Epithelial cell of proximal tubule (primary cell): Measurements from ENCODE around the gene PPFIA4. TPM values are rescaled to one million over a fixed set of nuclear protein-coding genes. Genes with fewer than 3 reads are reported as not detected.

Source experiments
- DNase-seq: peaks from one replicate; pipeline ENCODE4 v3.0.0-alpha.2; 2011; ENCODE audit warnings: low read depth
- H3K4me3 ChIP-seq: 2 replicates; pipeline ENCODE4 v1.5.1; 2011; ENCODE audit warnings: low read depth, mild to moderate bottlenecking, low read length
- total RNA-seq: library from RNA; depleted of rRNA; stranded (reverse); fragments of >200 nt; gene quantifications from 2 replicates; pipeline ENCODE4 v1.2.3, GENCODE V29; 2015
- TF ChIP-seq, protein P1 (sequence below): conservative IDR thresholded peaks from 2 replicates; pipeline ENCODE4 v1.5.1; 2012; ENCODE audit warnings: low read depth, mild to moderate bottlenecking, low read length

The PPFIA4 gene
- total RNA-seq, 1 donor from 2014 or later, result 11.6 TPM

DNA sequence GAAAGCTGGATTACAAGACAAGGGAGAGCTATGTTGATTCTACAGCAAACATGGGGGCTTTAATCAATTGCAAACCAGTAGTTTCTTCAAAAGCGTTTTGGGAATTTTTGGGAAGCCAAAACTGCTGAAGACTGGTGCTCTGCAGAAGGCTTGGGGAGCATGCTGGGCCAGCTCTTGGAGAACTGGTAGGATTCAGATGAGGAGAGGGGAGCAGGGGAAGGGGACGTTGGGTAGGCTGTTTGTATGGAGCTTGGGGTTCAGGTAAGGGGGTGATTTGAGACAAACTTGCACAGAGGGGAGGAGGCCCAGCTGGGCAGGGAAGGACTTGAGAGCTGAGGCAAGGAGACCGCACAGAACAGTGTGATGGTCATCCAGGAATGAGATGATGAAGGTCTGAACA, 62.1 kb downstream of the PPFIA4 start:
- H3K4me3 ChIP-seq, result no peak overlapping the region
- DNase-seq, result no peak
- TF ChIP-seq, protein P1, sequence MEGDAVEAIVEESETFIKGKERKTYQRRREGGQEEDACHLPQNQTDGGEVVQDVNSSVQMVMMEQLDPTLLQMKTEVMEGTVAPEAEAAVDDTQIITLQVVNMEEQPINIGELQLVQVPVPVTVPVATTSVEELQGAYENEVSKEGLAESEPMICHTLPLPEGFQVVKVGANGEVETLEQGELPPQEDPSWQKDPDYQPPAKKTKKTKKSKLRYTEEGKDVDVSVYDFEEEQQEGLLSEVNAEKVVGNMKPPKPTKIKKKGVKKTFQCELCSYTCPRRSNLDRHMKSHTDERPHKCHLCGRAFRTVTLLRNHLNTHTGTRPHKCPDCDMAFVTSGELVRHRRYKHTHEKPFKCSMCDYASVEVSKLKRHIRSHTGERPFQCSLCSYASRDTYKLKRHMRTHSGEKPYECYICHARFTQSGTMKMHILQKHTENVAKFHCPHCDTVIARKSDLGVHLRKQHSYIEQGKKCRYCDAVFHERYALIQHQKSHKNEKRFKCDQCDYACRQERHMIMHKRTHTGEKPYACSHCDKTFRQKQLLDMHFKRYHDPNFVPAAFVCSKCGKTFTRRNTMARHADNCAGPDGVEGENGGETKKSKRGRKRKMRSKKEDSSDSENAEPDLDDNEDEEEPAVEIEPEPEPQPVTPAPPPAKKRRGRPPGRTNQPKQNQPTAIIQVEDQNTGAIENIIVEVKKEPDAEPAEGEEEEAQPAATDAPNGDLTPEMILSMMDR, result no peak

DNA sequence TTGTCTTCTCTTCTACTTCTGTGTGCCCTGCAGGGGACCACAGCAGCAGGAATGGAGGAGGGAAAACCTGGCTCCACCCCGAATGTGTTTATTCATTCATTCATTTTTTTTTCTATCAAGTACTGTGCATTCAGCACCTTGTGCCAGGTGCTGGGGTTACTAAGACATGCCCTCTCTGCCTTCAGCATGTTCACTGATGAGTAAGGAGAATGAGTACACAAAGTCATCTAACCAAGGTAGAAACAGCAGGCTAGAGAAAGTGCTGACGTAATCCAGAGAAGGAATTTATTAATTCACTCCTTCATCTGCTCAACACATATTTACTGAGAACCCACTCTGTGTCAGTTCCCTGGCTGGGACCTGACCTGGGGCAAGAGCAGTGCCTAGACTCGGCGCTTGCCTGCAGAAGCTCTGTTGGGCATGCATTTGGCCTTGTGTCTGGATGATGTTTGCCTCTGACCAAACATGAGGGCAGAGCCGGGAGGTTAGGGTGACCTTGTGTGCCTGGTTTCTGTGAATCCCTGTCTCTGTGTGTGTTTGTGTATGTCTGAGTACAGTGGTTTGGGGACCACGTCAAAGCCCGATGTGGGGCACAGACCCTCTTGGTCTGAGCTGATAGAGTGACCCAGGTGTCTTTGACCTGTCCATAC, 62.8 kb downstream of the PPFIA4 start:
- TF ChIP-seq, protein P1, result no peak
- no peak overlapping the region for H3K4me3 ChIP-seq
- DNase-seq, result no peak

DNA sequence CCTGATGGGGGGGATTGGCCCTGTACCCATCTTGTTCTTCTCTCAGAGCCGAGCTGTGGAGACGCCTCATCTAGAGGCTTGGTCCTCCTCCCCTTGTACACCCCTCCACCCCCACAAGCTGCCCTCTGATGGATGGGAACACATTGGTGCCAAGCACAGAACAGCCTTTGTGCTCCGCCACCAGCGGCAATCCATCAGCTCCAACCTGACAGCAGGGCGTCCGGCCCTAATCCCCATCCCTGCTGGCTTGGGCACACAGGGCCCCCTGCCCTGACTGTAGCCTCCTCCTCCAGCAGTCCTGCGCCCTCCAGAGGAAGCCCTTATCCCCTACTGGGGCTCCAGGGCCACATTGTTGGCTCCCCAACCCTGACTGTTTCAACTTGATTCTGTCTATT, 63.4 kb downstream of the PPFIA4 start:
- no peak overlapping the region for H3K4me3 ChIP-seq
- TF ChIP-seq, protein P1, result no peak
- no peak for DNase-seq

DNA sequence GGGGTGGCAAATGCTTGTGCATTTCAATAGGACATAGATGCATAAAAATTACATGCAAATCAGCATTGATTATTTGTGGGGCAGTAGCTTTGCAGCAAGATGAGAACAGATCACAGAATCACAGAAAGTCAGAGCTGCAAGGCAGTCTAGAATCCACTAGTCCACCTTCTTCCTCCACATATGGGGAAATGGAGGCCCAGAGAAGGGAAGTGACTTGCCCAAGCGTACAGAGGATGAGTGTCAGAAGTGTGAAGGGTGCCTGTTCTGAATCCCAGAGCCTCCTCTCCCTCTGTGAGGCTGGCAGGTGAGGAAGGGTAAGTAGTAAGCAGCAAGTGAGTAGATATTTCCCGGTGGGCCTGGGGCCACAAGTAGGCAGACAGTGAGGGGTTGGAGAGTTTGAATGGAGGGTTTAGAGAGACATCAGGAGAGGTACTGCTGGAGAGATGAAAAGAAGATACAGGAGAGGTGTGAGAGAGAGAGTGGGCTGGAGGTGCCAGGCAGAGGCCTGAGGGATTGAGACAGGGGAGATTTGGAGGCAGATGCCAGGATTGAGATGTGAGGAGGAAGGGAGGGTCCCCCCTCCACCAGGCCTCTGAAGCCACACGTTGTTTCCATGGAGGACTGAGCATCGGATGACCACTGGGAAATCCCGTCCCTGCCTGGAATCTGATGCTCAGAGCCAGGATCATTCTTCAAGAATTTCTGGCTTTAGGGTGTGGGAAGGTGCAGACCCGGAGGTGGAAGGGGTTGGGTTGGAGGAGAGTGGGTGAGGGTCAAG, 64.3 kb downstream of the PPFIA4 start:
- no peak overlapping the region for H3K4me3 ChIP-seq
- no peak for DNase-seq
- TF ChIP-seq, protein P1, result no peak

DNA sequence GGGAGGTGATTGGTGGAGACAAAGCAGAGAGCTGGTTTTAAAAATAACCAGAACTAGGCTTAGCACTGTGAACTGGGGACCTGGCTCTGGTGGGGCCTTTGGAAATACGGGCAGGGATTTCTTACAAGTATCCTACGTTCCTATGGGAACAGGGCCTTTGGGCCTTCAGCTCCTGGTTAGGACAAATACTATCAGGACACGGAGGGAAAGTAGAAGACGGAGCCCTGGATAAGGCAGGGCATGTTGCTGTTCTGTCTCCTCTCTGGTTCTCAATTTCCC, 64.8 kb downstream of the PPFIA4 start:
- TF ChIP-seq, protein P1, result no peak
- no peak for DNase-seq
- no peak overlapping the region for H3K4me3 ChIP-seq

DNA sequence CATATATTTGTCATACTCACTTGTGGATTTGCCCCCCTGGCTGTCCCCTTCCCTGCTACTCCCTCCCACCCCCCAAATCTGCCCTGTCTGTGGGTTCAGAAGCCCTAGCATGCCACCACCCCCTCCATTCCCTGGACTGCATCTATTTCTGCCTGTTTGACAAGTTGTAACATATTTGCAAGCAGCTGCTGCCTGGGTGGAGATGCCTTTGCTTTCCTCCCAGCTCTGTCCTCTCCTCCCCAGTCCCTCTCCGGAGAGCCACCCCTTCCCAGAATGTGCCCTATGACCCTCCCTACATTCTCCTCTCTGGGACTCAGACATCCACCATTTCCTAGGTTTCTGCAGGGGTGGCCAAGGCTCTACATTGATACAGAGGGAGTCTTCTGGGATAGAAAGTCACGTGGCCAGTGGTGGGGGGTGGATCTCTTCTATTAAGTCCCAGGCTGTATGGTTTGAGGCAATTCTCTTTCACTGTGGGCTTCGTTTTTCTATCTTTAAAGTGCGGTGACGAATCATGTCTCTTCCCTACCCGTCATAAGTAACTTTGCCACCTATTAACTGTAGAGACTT, 65.6 kb downstream of the PPFIA4 start:
- TF ChIP-seq, protein P1, result no peak
- H3K4me3 ChIP-seq, result no peak overlapping the region
- DNase-seq, result no peak
